ENCODE measurements around the gene SMIM38. TPM values are rescaled to one million over a fixed set of nuclear protein-coding genes. Genes with fewer than 3 reads are reported as not detected.

Gene SMIM38
- total and polyA plus RNA-seq, 9 of the 15 experiments (the other 6 are each of a cell fraction or from before 2014, with no cell fraction given) = 0.07 to 1.2 (median 0.21) TPM; not detected in 2

DNA sequence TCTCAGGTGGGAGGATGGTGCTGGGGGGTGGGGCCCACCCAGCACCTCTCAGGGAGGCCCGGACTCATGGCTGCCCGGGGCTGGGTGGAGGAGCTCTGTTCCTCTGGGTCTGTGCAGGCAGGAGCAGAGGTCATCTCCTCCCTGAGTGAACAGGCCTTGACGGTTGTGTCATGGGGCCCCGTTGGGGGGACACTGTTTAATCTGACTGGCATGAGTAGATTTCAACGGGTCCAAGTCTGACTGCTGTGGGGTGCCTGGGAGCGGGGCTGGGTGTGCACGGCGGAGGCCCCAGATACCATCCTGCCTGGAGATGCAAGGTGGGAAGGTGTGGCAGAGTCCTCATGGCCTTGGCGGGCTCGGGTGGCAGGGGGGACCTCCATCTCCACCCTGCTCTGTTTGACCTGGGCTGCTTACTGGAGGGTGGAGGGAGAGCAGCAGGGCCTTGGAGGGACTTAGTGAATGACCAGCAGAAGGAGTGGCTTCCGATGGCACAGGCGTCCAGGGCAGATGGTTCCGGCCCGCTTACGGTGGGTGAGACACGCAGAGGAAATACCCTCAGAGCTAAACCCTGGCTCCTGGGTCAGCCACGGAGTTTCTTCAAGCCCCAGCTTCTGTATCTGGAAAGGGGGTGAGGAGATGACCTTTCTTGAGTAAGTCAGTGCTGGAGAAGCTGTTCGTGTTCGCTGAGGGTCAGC is 48.7 kb downstream of the SMIM38 start:
- ATAC-seq (no peak), FAIRE-seq (no peak), DNase-seq (ENCODE audit: extremely low read depth in 1 of 4, low spot score in 3 of 4) (no peak)
- peaks cover 35 to 72% of the 10 kb centered on the region in 2 experiments for H3K27me3 ChIP-seq (ENCODE audit: control insufficient read depth in 2 of 2, insufficient read depth in 2 of 2, low read length in 2 of 2)
- no peak overlapping the region for H3K4me3 ChIP-seq
- no peaks in the 10 kb centered on the region for H3K9me1 ChIP-seq (ENCODE audit: control insufficient read depth, insufficient read depth, low read length)
- H3K9me3 ChIP-seq (replicated peaks; ENCODE audit: control insufficient read depth, insufficient read depth, low read depth, low read length) = no peaks in the 10 kb centered on the region
- 26% methylated on average over 18 of the region's 19 CpGs for WGBS (ENCODE audit: insufficient coverage, low coverage, missing lambda C conversion rate)
- intact Hi-C loops (cut with micrococcal nuclease) (no loop called here), in situ Hi-C loops (cut with MboI) (no loop called here)
- ChIA-PET CTCF (ENCODE audit: low intra/inter-chr PET ratio) (no interaction called here), POLR2A (no interaction called here)
- H3K79me2 ChIP-seq (ENCODE audit: control insufficient read depth, insufficient read depth, low read length) = no peaks in the 10 kb centered on the region
- no TSS peak for BruUV-seq (replicated peaks)
- H4K20me1 ChIP-seq (replicated peaks; ENCODE audit: control insufficient read depth, insufficient read depth, low read length) = no peaks in the 10 kb centered on the region
- H3K36me3 ChIP-seq (ENCODE audit: control insufficient read depth, insufficient read depth, low read length) = no peaks in the 10 kb centered on the region
- no peak overlapping the region for H3K27ac ChIP-seq (ENCODE audit: extremely low read depth, low read depth, low read length)
- no peak for TF ChIP-seq MXD1 (CRISPR knock-in tag; IDR thresholded peaks at IDR 0.05; ENCODE audit: borderline replicate concordance, poor library complexity, severe bottlenecking)
- TF ChIP-seq GATAD2B (IDR thresholded peaks at IDR 0.05; ENCODE audit: borderline replicate concordance) = no peak
- no peak for TF ChIP-seq ZBTB7A (IDR thresholded peaks at IDR 0.05; ENCODE audit: borderline replicate concordance, control insufficient read depth, low read depth, low read length)
- no peak for TF ChIP-seq ZNF75A (CRISPR knock-in tag; IDR thresholded peaks at IDR 0.05)
- TF ChIP-seq HDAC1 (IDR thresholded peaks at IDR 0.05) = no peak
- no peak for TF ChIP-seq CBX5 (IDR thresholded peaks at IDR 0.05; ENCODE audit: borderline replicate concordance, low read depth)
- TF ChIP-seq MTA2 (IDR thresholded peaks at IDR 0.05; ENCODE audit: low read depth) = no peak
- TF ChIP-seq ZNF24 (IDR thresholded peaks at IDR 0.05) = no peak
- no peak for TF ChIP-seq ZNF253 (CRISPR knock-in tag; conservative IDR thresholded peaks at IDR 0.05)
- no peak for TF ChIP-seq ZNF165 (CRISPR knock-in tag; IDR thresholded peaks at IDR 0.05; ENCODE audit: borderline replicate concordance)
- no peak for TF ChIP-seq ZNF707 (CRISPR knock-in tag; conservative IDR thresholded peaks at IDR 0.05)
- no peak overlapping the region for H3K9ac ChIP-seq (ENCODE audit: insufficient read depth in 1 of 2, low read depth in 2 of 2, low read length in 2 of 2)
- no peak overlapping the region for H3K4me2 ChIP-seq (ENCODE audit: insufficient read depth, low read length)
- H2AFZ ChIP-seq (ENCODE audit: low read depth, low read length) = no peak overlapping the region
- H3K4me1 ChIP-seq (replicated peaks in 1 of 2; ENCODE audit: control insufficient read depth in 2 of 2, insufficient read depth in 2 of 2, low read length in 2 of 2) = peaks cover 0 to 14% of the 10 kb centered on the region in 2 experiments; a peak in 2 of 5 replicates
